Activated gamma-delta T cell treated with anti-CD3 and anti-CD28 coated beads, Interleukin-2, amount 50 U/mL, for 16 hours (primary cell): ENCODE measurements around the gene IRF4.
"Not testable (repeated sequence)": the region's sequence is repeated elsewhere in the genome, so short reads cannot be mapped to it uniquely, and the experiment has no call there.

Experiments used
- DNase-seq: peaks from one replicate; pipeline ENCODE4 v3.0.0-alpha.2; 2020; ENCODE audit warnings: low read depth

The IRF4 gene

DNA sequence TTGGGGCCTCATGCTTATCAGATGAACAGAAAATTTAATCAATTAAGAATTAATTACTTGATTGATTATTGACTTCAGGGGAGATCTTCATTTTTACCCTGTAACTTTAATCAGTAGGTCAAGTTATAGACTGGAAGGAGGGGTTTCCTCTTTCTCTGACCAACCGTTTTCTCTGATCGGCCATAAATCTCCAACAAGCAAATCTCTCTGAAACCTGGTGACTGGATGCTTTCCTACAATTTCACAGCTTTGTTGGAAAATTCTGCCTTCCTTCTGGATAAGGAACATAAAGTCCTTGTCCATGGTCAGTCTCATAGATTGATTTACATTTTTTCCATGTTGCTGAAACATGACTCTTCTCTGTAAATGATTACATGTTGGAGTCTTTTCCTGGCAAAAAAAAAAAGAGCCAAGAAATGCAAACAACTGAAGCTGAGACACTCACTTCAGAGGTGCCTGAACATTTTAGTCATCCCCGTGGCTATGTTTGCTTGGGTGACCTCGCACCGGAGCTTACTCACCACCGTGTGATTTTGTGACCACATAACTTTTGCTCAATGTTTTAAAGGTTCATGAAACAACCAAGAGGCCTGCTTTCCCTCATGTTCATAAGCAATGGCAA is 31.0 kb downstream of the IRF4 start:
- peak; percentile 43 for DNase-seq

DNA sequence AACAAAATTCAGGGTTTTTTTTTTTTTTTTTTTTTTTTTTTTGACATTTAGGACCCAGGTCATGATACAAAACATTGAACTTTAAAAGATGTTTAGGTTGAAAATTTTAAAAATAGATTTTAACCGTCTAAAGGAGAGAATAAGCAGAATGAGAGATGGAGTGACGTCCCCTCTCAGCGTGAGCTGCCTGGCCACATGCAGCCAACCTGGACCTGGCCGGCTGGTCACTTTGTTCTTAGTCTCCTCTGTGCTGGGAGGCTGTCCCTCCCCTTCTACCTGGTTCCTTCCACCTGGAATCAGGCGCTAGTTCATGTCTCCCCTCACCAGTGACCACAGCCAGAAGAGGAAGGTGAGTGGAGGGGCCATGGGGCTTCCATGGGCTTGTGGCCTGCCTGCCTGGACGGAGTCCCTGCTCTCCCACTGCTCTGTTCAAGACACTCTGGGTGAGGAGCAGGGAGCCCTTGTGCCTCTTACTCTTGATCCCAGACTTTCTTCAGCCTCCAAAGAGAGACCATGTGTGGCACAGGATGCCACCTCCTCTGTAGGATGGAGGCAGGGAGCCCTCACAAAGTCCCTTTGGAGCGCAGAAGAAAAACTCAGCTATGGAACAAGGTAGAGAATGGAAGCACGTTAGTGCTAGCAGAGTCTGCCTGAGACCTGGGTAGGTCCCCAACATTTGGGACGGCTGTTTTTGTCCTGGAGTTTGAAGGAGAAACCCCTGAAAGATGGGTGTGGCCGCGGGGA is 31.7 kb downstream of the IRF4 start:
- no peak for DNase-seq

DNA sequence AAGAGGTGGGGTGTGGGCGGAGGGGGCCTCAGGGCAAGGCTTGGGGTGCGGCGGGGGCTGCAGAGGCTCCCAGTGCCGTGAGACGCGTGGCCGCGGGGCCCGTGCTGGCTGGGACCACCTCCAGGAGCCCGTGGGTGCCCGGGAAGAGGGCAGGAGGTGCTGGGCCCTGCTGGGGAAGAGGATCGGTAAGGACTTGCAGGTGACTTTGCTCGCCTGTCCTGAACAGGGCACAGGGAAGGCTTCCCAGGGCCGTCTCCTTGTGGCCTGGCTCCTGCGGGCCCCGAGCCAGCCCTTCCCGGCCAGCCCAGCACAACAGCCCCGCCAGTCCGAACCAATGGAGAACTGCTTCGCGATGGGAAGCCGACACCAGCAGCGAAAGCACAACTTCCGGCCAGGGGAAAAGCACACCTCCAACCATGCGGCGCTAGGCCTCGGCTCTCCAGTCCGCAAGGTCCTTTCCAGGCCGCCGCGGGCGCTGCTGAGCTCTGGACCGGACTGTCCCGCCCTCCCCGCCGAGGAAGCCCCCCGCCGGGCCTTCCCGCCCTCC is 32.3 kb downstream of the IRF4 start:
- no peak for DNase-seq

DNA sequence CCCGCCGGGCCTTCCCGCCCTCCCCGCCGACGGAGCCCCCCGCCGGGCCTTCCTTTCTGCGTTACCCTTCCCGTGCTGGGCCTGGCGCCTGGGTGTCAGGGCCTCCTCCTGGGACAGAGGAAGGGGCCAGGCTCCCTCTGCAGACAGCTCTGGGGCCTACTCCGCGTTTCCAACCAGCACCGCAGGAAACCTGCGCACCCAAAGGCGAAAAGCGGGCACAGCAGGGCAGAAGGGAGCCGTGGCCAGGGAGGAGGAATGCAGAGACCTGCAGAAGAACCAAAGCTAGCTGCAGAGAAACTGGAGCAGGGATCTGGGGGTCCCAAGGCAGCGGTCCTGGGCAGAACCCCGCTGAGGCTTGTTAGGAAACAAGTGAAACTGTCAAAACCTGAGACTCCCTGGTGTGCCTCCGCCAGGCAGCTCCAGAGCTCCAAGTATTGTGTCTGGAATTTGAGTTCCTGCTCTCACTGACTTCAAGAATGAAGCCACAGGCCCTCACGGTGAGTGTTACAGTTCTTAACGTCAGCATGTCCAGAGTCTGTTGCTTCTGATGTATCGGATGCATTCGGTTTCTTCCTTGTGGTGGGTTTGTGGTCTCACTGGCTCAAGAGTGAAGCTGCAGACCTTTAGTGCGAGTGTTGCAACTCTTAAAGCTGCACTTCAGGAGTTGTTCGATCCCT is 33.3 kb downstream of the IRF4 start:
- no peak for DNase-seq

DNA sequence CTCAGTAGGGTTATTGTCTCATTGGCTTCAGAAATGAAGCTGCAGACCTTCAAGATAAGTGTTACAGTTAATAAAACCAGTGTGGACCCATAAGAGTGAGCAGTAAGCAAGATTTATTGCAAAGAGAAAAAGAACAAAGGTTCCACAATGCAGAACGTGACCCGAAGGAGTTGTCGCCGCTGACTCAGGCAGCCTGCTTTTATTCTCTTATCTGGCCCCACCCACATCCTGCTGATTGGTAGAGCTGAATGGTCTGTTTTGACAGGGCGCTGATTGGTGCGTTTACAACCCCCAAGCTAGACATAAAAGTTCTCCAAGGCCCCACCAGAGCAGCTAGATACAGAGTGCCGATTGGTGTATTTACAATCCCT is 33.9 kb downstream of the IRF4 start:
- not testable (repeated sequence) for DNase-seq

DNA sequence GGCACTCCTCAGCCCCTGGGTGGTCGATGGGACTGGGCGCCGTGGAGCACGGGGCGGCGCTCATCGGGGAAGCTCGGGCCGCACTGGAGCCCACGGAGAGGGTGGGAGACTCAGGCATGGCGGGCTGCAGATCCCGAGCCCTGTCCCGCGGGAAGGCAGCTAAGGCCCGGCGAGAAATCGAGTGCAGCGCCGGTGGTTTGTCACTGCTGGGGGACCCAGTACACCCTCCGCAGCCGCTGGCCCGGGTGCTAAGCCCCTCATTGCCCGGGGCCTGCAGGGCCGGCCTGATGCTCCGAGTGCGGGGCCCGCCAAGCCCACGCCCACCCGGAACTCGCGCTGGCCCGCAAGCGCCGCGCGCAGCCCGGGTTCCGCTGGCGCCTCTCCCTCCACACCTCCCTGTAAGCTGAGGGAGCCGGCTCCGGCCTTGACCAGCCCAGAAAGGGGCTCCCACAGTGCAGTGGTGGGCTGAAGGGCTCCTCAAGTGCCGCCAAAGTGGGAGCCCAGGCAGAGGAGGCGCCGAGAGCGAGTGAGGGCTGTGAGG is 34.7 kb downstream of the IRF4 start:
- not testable (repeated sequence) for DNase-seq

DNA sequence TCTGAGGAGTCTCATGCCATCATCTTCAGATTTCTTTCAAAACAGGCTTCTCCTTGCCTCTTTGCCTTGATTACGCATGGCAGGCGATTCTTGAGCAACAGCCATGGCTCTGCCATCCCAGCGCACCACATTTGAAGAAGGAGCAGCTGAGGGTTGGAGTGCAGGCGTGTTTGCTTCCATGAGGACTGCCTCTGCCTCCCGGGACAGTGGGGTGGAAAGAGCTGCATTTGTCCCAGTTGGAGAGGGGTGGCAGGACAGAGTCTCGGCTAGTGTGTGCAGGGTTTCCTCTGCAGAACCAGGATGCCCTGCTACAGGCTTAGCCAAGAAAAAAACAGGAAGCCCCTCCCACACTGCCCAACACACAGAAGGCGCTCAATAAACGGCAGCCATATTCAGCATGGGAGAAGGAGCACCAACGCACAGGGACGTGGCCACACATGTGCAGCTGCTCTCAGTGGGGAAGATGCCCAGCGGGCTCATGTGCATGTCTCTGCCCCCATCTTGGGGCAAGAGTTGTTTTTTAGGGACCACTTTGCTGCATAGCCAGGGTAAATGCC is 36.6 kb downstream of the IRF4 start:
- DNase-seq, result no peak

DNA sequence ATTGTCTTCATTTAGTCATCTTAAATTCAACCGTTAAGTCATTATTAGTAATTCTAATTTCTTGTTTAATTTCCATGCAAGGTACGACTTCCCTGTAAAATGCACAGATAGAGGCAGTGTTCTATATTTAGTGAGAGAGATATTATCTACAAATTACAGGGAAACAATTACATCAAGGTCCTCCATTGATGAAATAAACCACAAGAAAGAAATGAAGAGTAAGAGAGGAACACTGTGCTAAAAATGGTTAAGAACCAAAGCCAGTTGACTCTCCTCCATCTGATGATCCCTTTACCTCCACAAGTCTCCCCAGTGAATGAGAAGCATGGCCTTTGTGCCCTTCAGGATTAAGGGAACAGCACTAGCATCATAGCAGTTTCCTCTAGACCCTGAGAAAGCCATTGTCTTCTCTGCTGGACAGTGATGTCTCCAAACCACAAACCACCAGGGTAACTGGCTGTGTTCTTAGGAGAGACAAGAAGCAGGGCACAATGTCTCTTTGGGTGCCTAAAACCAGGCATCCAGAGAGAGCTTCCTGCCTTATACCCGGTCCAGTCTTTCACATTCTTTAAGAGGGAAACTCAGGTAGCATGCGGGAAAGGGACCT is 38.1 kb downstream of the IRF4 start:
- DNase-seq, result no peak

DNA sequence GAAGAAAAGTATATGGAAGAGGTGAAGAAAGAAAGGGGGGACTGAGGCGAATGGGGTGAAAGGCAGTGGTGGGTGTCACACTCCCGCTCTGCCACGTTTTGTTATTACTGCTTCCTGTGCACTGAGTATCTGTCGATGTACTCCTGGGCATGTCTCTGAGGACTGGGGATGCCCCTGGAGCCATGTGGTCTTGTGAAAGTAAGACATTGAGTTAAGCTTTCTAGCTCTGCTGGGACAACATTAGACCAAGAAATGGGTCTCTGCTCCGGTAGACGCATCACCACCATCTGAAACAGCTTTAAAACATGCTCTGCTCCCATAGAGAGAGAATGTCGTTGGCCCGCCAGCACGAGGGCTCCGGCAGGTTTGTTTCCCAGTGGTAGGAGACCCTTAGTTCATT is 40.0 kb downstream of the IRF4 start:
- no peak for DNase-seq

DNA sequence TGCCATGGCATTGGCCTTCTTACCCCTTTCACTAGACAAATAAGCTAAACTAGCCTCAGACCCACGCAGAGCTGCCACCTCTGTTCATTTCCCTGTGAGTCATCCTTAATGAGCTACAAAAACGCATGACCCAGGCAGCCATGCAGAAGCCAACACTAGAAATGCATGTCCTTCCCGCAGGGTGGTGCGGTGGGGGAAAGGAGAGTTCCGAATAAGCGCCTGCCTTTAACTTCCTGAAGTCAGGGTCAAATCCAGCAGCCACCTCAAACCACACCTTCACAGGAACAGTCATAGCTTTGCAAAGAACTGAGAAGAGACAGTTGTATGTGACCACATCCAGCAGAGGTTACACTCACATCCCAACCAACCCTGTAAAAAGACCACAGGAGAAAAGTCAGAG is 40.4 kb downstream of the IRF4 start:
- no peak for DNase-seq

DNA sequence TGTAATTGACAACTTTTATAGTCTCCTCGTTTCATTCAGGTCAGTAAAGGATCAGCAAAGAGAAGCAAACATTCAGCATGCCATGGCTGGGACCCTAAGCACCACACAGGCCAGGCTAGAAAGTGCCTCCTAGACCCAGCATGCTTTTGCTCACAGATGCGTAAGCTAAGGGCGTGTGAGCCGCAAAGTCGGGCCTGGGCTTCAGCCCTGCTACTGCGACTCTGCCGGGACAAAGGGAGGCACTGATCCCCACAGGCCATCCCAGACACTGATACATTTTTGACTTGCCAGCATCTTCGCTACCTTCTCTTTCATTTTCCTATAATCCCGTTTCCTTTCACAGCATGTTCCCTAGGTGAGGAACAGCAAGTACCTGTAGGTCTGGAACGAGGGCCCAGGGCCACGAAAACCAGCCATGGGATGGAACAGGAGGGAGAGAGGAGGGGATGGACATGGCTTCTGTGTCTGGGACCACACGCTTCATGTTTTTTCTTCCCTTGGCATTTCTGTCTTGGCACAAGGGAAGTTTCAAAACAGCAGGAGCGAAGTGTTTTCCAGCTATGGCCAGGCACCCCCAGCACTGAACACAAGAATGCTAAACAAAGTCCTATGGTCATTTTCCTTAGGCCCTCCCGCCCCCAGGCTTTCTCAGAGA is 42.6 kb downstream of the IRF4 start:
- no peak for DNase-seq

DNA sequence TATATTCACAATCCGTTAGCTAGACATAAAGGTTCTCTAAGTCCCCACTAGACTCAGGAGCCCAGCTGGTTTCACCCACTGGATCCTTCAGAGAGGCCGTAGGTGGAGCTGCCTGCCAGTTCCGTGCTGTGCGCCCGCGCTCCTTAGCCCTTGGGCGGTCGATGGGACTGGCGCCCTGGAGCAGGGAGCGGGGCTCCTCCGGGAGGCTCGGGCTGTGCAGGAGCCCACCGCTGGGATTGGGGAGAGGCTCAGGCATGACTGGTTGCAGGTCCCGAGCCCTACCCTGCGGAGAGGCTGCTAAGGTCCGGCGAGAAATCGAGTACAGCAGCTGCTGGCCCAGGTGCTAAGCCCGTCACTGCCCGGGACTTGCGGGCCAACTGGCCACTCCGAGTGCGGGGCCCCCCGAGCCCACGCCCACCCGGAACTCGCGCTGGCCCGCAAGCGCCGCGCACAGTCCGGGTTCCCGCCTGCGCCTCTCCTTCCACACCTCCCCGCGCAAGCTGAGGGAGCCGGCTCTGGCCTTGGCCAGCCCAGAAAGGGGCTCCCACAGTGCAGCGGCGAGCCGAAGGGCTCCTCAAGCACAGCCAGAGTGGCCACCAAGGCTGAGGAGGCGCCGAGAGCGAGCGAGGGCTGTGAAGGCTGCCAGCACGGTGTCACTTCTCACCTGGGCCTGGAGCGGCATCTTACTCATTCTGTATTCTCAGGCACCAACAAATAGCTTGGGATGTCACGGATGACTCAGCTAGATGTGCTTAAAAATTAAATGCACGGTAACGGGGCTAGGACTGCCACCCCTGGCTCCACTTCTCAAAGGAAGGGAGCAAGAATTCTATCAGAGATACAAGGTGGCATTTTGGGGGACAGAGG is 44.1 kb downstream of the IRF4 start:
- DNase-seq, result no peak

DNA sequence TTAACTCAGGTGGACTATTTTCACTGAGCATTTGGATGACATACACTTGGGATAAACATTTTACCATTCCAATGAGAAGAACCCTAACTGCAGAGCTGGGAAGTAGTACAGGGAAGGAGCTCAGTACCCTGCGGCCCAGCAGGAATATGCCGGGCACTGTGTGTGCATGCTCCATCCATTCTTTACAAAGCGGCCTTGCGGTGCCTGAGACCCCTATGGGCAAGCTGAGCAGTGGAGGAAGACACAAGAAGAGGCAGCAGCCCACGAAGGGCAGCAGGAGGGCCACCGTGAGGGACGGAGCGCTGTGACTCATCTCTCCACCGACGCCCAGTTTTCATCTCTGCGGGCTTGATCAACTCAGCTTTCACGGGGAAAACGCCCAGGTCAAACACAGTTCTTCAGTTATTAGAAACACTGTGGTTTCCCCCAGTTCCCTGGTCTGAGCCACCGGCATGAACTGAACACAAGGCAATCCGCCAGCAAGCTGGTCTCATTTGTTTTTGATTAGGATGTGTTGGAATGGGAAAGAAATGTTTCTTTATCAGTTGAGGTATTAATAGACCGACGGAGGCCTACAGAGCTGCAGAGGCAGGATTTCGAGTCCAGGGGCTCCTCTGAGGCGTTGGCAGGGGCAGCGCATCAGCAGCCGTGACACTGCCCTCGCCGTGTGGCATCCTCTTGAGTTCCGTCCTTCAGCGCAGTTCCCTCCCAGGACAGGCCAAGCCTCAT is 44.9 kb downstream of the IRF4 start:
- no peak for DNase-seq

DNA sequence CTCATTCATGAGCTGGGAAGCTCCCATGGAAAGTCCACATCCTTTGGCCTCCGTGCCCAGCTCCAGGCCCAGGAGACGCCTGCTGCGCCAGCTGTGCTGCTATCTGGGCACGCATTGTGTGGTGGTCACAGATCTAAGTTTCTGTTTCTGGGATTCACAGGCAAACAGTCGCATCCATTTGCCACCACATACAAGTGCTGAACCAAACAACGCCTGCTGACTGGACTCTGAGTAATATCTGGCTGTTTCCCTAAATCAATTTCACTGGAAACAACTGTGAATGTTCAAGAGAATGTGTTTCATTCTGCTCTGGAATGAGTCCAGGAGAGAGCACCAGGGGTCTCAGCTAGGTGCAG is 45.5 kb downstream of the IRF4 start:
- no peak for DNase-seq

DNA sequence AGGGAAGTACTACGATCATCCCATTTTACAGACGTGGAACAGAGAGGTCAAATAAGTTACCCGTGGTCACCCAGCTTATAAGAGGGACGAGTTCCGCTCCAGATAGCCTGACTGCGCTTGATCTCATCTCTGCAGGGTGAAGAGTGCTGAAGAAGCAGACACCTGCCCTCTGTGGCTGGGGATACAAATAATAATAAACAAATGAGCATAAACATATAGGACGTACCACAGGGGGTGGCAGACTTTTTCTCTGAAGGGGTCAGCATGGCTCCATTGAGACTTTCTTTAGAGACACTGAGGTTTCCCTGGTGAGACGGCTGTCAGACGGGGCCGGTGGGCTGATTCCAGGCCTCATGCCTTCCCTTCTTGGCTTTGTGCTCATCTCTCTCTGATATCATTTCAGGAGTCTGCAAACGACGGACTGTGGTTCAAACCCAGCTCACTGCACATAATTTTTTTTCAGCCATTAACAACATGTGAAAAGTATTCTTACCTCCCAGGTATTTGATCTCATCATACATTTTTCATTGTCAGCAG is 47.1 kb downstream of the IRF4 start:
- no peak for DNase-seq

DNA sequence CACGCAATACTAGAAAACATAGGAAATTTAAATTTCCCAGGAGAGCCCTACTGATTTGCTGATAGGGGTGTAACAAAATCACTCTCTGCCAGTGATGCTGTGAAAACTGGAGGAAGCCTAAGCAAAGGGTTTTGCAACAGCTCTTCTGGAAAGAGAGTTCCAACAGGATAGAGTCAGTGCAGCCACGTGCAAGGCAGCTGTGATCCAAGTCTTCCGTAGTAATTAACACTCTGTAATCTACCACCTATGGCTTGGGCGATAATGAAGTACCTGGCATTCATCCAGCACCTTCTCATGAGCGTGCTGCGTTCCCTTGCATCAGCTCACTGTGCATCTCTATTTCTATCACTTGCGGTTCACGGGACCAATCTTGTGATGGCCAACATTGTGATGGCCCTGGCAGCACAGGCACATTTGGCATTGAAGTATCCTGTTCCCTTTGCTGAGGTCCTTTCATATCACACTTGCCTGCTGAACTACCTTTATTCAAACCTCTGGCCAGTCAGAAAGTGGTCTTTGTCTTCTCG is 48.2 kb downstream of the IRF4 start:
- no peak for DNase-seq

DNA sequence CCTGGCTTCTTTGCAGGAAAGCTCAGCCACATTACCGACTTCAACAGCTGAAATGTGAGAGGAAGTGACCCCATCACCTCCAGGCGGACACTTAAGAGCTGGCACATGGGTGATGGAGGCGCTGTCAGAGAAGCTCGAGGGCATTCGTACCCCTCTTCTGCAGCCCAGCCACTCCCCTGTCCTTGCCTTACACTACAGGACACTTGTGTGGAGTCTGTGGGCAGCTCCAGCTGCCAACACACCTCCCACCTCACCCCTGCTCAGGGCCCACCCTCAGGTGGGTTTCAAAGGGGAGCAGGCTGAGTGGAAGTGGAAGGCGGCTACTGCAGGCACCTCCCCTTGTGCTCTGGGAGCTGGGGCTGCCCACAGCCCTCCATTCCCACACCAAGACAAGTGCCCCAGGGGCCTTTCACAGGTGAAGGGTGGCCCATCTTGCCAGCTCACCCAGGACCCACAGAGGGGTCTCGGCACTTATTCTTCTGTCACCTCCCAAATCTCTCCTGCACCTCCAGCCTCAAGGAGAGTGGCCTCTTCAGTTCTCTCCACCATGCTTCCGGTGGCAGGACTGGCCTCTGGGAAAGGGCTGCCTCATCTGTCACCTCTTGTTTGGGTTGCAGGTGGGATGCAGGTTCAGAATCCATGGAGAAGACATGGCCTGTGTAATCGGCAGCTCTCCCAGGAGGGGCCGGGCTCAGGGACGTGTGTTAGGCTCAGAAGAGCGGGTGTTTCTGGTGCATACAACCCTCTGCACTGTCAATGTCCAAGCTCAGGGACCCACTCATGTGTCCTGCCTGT is 49.8 kb downstream of the IRF4 start:
- no peak for DNase-seq

DNA sequence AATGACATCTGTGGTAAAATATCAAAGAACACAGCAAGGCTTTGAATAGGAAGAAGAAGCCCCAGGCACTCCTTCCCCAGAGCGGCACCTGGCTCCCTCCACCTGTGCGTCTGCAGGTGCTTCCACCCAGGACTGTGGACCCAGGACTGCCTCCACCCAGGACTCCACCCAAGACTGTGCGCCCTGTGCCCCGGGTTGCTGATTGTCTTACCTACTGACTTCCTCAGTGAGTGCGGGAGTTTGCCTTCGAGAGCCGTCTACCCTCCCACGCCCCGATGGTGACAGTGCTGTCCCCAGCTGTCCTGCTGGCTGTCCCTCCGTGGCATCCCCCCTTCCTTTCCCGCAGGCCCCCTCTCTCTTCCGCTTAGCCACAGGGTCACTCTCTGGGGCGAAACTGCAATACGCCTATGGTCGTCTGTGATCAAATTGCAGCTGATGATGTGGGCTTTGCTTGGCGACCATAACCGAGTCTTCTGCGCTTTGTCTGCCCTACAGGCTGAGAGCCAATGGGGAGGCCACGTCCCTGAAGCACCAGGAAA is 52.1 kb downstream of the IRF4 start:
- no peak for DNase-seq
